GM21529 (cell line): ENCODE measurements around the gene DNASE1L3.
"Not testable (repeated sequence)": the region's sequence is repeated elsewhere in the genome, so short reads cannot be mapped to it uniquely, and the experiment has no call there.

ENCODE experiments used
- ATAC-seq: cut with Tn5 transposase; IDR thresholded peaks from one replicate; pipeline ENCODE4 v1.9.1; 2021; ENCODE audit not compliant: unreplicated experiment

DNASE1L3 gene

GRCh38 chr3:58202917-58203360, 7.8 kb downstream of the DNASE1L3 start:
- peak; percentile 78 for ATAC-seq

DNA sequence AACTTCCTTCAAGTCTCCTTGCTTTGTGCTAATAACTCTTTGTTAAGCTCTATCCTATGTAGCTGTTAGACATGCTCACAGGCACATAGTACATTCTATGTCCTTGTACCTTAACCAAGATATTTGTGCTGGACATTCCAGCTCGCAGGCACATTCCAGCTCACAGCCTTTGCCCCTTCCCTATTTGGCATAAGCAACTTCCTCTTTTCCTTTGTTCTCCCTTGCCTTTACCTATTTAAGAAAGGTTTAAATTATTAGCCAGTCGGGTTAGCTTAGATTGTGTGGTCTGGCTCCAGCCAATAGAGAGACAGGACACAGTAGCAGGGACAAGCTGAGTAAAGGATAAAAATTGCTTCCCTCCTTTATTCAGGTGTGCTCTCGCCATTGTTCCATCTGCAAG, 9.3 kb downstream of the DNASE1L3 start:
- ATAC-seq: not testable (repeated sequence)

GRCh38 chr3:58200846-58201355, 9.9 kb downstream of the DNASE1L3 start:
- ATAC-seq: no peak

GRCh38 chr3:58200121-58200709, 10.6 kb downstream of the DNASE1L3 start:
- ATAC-seq: no peak

- no peak for ATAC-seq
Measured at GRCh38 chr3:58198804-58199203, 12.0 kb downstream of the DNASE1L3 start.

DNA sequence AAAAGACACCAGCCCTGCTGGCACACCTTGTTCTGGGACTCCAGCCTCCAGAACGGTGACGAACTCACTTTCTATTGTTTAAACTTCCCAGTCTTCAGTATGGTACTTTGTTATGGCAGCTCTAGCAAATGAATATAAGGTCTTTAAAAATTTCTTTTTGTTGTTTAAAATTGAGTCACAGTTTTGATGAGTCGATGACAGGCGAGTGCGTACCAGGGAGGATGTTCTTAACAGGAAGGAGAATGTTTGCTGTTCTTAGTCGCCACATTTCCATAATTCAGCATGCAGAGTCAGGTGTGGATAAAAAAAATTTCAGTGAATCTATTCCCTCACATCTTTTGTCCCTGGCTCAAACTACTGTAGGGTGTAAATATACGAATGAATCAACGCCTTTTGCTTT, 12.4 kb downstream of the DNASE1L3 start:
- no peak for ATAC-seq

DNA sequence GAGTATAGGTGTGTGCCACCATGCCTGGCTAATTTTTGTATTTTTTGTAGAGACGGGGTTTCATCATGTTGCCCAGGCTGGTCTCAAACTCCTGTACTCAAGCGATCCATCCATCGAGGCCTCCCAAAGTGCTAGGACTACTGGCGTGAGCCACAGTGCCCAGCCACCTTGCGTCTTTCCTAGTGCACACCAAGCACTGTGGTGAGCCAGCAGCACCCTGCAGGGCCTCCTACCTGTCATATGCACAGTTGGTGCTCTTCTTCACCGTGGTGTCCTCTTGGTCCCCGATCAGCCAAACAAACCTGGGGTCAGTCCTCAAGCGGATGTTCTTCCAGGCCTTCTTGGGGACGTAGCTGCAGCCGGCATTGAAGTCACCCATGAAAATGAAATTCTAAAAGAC, 13.2 kb downstream of the DNASE1L3 start:
- ATAC-seq: no peak

- no peak for ATAC-seq
Measured at GRCh38 chr3:58193682-58194407, 16.9 kb downstream of the DNASE1L3 start.

GRCh38 chr3:58192069-58192468, 18.7 kb downstream of the DNASE1L3 start:
- ATAC-seq: no peak

GRCh38 chr3:58191361-58191991, 19.3 kb downstream of the DNASE1L3 start:
- ATAC-seq: no peak

- no peak for ATAC-seq
Measured at GRCh38 chr3:58190882-58191281, 19.9 kb downstream of the DNASE1L3 start.

DNA sequence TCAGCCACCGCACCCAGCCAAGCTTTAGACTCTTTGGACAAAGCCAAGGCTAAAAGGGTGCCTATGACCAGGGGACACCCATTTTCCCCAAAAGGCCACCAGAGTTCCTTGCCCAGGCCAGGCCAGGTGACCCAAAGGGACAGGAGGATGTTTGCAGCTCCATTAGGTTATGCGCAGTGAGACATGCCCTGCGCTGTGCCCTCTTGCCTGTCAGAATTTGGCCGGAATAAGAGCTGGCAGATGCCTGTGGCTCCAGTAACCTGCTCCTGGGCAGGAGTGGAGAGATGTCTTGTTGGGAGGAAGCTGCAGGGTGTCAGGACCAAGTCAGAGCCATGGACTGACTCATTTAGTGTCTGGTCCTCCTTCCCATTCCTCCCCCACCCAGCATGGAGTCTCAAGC, 20.5 kb downstream of the DNASE1L3 start:
- no peak for ATAC-seq

- no peak for ATAC-seq
Measured at GRCh38 chr3:58189691-58190090, 21.1 kb downstream of the DNASE1L3 start.

DNA sequence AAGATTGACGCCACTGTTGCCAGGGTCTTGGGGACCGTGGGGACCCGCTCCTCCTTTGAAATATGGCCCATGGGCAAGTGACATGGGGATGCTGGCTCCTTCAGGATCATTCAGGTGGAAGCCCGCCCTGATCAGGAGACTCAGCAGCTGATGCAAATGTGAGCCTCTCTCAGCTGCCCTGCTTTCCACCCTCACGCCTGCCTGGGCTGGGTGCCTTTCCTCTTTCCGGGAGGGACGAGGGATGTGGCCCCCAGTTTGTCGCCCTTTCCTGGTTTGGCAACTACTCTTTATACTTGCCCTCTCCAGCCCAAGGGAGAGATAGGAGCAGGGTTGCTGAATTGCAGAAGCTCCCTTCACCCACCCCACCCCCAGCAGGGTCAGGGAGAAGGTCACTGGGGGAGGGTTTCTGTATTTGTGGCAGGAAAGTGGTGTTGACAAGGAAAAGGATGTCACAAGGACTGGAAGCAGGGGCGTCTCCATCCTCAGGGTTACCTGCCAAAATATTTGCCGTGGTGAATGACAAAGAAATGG, 21.8 kb downstream of the DNASE1L3 start:
- no peak for ATAC-seq

DNA sequence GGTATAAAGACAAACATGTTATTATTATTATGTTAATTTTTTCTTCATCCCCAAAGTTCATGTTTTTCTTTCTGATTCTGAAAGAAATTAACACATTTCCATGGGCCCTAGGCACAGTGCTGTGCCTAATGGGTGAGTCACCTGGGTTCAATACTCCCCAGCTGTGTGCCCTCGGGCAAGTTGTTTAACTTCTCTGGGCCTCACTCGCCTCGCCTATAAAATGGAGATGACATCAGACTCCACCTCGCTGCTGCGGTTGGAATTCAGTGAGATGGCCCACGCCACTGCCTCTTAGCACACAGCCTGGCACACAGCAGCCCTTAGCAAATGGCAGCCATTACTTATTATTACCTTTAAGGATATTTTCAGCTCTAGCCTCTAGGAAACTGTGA, 22.6 kb downstream of the DNASE1L3 start:
- no peak for ATAC-seq

DNA sequence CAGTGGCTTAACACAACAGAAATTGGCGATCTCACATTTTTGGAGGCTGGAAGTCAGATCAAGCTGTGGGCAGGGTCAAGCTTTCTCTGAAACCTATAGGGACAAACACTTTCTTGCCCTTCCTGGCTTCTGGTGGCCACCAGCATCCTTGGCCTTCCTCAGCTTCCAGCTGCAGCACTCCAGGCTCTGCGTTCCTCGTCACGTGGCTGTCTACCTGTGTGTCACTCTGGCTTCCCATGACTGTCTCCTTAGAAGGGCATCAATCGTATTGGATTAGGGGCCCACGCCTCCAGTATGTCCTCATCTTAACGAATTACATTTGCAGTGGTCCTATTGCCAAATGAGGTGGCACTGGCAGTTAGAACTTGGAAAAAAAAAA, 25.8 kb downstream of the DNASE1L3 start:
- no peak for ATAC-seq

GRCh38 chr3:58184309-58184981, 26.3 kb downstream of the DNASE1L3 start:
- no peak for ATAC-seq

- ATAC-seq: no peak
Measured at GRCh38 chr3:58183891-58184290, 26.9 kb downstream of the DNASE1L3 start.

DNA sequence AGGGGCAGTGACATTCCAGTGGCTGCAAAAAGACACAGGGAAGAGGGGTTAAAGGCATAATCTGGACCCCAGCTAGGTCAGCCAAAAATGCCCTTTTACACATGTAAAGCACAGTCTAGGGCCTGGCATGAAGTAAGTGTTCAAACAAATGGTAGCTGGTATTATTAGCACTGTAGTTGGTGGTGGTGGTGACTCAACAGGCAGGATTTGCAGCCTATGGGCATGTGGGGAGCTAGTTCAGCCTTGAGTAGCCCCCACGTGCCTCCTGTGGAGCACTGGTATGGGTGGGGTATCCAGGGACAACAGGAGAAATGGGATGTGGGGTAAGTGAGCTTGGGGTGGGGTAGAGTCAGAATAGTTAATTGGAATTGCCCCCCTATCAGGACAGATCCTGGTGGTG, 27.6 kb downstream of the DNASE1L3 start:
- ATAC-seq: no peak

DNA sequence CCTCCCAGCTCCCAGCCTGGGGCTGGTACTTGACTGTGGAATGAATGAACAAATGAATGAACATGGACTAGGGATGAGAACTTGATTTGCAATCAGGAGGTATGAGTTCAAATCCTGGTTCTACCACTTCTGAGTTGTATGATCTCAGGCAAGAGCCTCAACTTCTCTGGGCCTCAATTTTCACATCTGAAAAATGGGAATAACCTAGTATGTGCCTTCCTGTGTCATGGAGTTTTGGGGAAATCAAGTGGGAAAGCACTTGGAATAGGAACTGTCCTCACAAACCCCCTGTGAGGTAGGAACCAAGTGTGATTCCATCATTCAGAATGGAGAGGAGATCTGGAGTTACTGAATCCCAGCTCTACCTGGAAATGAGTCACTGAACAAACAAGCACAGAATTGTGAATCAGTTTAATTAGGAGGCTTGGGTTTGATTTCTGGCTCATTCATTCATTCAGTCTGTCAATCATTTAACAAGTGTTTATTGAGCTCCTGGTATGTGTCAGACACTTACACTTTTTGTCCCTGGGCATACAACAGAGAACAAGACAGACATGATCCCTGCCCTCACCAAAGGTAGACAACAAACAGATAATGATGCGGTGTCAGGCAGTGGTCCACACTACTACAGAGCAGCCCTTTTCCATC, 29.7 kb downstream of the DNASE1L3 start:
- no peak for ATAC-seq
